ENCODE results near the gene DCLRE1B.

Gene DCLRE1B

GRCh38 chr1:113934511-113935055, 29.5 kb downstream of the DCLRE1B start:
- Histone ChIP-seq H3K27me3 (ENCODE audit: control insufficient read depth, insufficient read depth, low read length, poor library complexity, severe bottlenecking) (no peaks in the 10 kb centered on the region), H3K4me1 (ENCODE audit: control insufficient read depth, insufficient read depth, low read length) (peaks cover 16% of the 10 kb centered on the region), H3K4me3 (ENCODE audit: insufficient read depth, low read depth, low read length) (no peak overlapping the region), H3K27ac (ENCODE audit: insufficient read depth, low read depth, low read length, poor library complexity, severe bottlenecking) (no peak overlapping the region), H3K9me3 (ENCODE audit: control insufficient read depth, low read length) (no peaks in the 10 kb centered on the region), H3K36me3 (ENCODE audit: control insufficient read depth, insufficient read depth, low read length) (no peaks in the 10 kb centered on the region)
- WGBS, 2 experiments = 93 to 95% methylated on average over 5 of the region's 5 CpGs

GRCh38 chr1:113935176-113935575, 30.1 kb downstream of the DCLRE1B start:
- Histone ChIP-seq H3K9me3 (ENCODE audit: control insufficient read depth, low read length) (no peaks in the 10 kb centered on the region), H3K4me1 (ENCODE audit: control insufficient read depth, insufficient read depth, low read length) (peaks cover 16% of the 10 kb centered on the region), H3K27ac (ENCODE audit: insufficient read depth, low read depth, low read length, poor library complexity, severe bottlenecking) (no peak overlapping the region), H3K27me3 (ENCODE audit: control insufficient read depth, insufficient read depth, low read length, poor library complexity, severe bottlenecking) (no peaks in the 10 kb centered on the region), H3K36me3 (ENCODE audit: control insufficient read depth, insufficient read depth, low read length) (no peaks in the 10 kb centered on the region), H3K4me3 (ENCODE audit: insufficient read depth, low read depth, low read length) (no peak overlapping the region)
- WGBS, 2 experiments = 87 to 96% methylated on average over 1 of the region's 1 CpG

GRCh38 chr1:113935970-113936369, 30.8 kb downstream of the DCLRE1B start:
- Histone ChIP-seq H3K9me3 (ENCODE audit: control insufficient read depth, low read length) (no peaks in the 10 kb centered on the region), H3K27me3 (ENCODE audit: control insufficient read depth, insufficient read depth, low read length, poor library complexity, severe bottlenecking) (no peaks in the 10 kb centered on the region), H3K4me1 (ENCODE audit: control insufficient read depth, insufficient read depth, low read length) (peaks cover 10% of the 10 kb centered on the region), H3K27ac (ENCODE audit: insufficient read depth, low read depth, low read length, poor library complexity, severe bottlenecking) (no peak overlapping the region), H3K4me3 (ENCODE audit: insufficient read depth, low read depth, low read length) (no peak overlapping the region), H3K36me3 (ENCODE audit: control insufficient read depth, insufficient read depth, low read length) (peaks cover 6% of the 10 kb centered on the region)
- WGBS, 2 experiments = 100% methylated on average over 1 of the region's 1 CpG

GRCh38 chr1:113937146-113937545, 32.0 kb downstream of the DCLRE1B start:
- Histone ChIP-seq H3K27ac (ENCODE audit: insufficient read depth, low read depth, low read length, poor library complexity, severe bottlenecking) (no peak overlapping the region), H3K27me3 (ENCODE audit: control insufficient read depth, insufficient read depth, low read length, poor library complexity, severe bottlenecking) (no peaks in the 10 kb centered on the region), H3K9me3 (ENCODE audit: control insufficient read depth, low read length) (no peaks in the 10 kb centered on the region), H3K4me3 (ENCODE audit: insufficient read depth, low read depth, low read length) (no peak overlapping the region), H3K4me1 (ENCODE audit: control insufficient read depth, insufficient read depth, low read length) (peaks cover under 1% of the 10 kb centered on the region), H3K36me3 (ENCODE audit: control insufficient read depth, insufficient read depth, low read length) (peaks cover 6% of the 10 kb centered on the region)
- 92 to 100% methylated on average over 1 of the region's 1 CpG for WGBS, 2 experiments

- Histone ChIP-seq H3K36me3 (ENCODE audit: control insufficient read depth, insufficient read depth, low read length) (peaks cover 7% of the 10 kb centered on the region), H3K4me3 (ENCODE audit: insufficient read depth, low read depth, low read length) (no peak overlapping the region), H3K27ac (ENCODE audit: insufficient read depth, low read depth, low read length, poor library complexity, severe bottlenecking) (no peak overlapping the region), H3K27me3 (ENCODE audit: control insufficient read depth, insufficient read depth, low read length, poor library complexity, severe bottlenecking) (no peaks in the 10 kb centered on the region), H3K4me1 (ENCODE audit: control insufficient read depth, insufficient read depth, low read length) (no peaks in the 10 kb centered on the region), H3K9me3 (ENCODE audit: control insufficient read depth, low read length) (no peaks in the 10 kb centered on the region)
- WGBS, 2 experiments = 69 to 71% methylated on average over 5 of the region's 5 CpGs
These were observed 33.1 kb downstream of the DCLRE1B start for GRCh38 chr1:113938192-113938591.

- 90 to 93% methylated on average over 16 of the region's 16 CpGs for WGBS, 2 experiments
- no peaks in the 10 kb centered on the region for H3K27me3 ChIP-seq (ENCODE audit: control insufficient read depth, insufficient read depth, low read length, poor library complexity, severe bottlenecking)
- no peaks in the 10 kb centered on the region for H3K4me1 ChIP-seq (ENCODE audit: control insufficient read depth, insufficient read depth, low read length)
These were observed 35.5 kb downstream of the DCLRE1B start for GRCh38 chr1:113940365-113941244.

GRCh38 chr1:113941245-113941559, 36.1 kb downstream of the DCLRE1B start:
- no peak overlapping the region for H3K27ac ChIP-seq (ENCODE audit: insufficient read depth, low read depth, low read length, poor library complexity, severe bottlenecking)
- WGBS, 2 experiments = 94 to 96% methylated on average over 6 to 7 of the region's 7 CpGs
- peaks cover 4% of the 10 kb centered on the region for H3K4me1 ChIP-seq (ENCODE audit: control insufficient read depth, insufficient read depth, low read length)
- peaks cover 14% of the 10 kb centered on the region for H3K36me3 ChIP-seq (ENCODE audit: control insufficient read depth, insufficient read depth, low read length)
- H3K9me3 ChIP-seq (ENCODE audit: control insufficient read depth, low read length) = no peaks in the 10 kb centered on the region
- H3K27me3 ChIP-seq (ENCODE audit: control insufficient read depth, insufficient read depth, low read length, poor library complexity, severe bottlenecking) = no peaks in the 10 kb centered on the region
- H3K4me3 ChIP-seq (ENCODE audit: insufficient read depth, low read depth, low read length) = no peak overlapping the region

More at GRCh38 chr1:113940365-113941244, 35.5 kb downstream of the DCLRE1B start:
- no peak overlapping the region for H3K27ac ChIP-seq (ENCODE audit: insufficient read depth, low read depth, low read length, poor library complexity, severe bottlenecking)
- H3K36me3 ChIP-seq (ENCODE audit: control insufficient read depth, insufficient read depth, low read length) = peaks cover 14% of the 10 kb centered on the region
- H3K9me3 ChIP-seq (ENCODE audit: control insufficient read depth, low read length) = no peaks in the 10 kb centered on the region
- H3K4me3 ChIP-seq (ENCODE audit: insufficient read depth, low read depth, low read length) = no peak overlapping the region

GRCh38 chr1:113942527-113942926, 37.4 kb downstream of the DCLRE1B start:
- Histone ChIP-seq H3K9me3 (ENCODE audit: control insufficient read depth, low read length) (no peaks in the 10 kb centered on the region), H3K4me3 (ENCODE audit: insufficient read depth, low read depth, low read length) (no peak overlapping the region), H3K4me1 (ENCODE audit: control insufficient read depth, insufficient read depth, low read length) (peaks cover 11% of the 10 kb centered on the region), H3K36me3 (ENCODE audit: control insufficient read depth, insufficient read depth, low read length) (peaks cover 14% of the 10 kb centered on the region), H3K27me3 (ENCODE audit: control insufficient read depth, insufficient read depth, low read length, poor library complexity, severe bottlenecking) (no peaks in the 10 kb centered on the region), H3K27ac (ENCODE audit: insufficient read depth, low read depth, low read length, poor library complexity, severe bottlenecking) (no peak overlapping the region)

- Histone ChIP-seq H3K4me1 (ENCODE audit: control insufficient read depth, insufficient read depth, low read length) (peaks cover 11% of the 10 kb centered on the region), H3K27me3 (ENCODE audit: control insufficient read depth, insufficient read depth, low read length, poor library complexity, severe bottlenecking) (no peaks in the 10 kb centered on the region), H3K4me3 (ENCODE audit: insufficient read depth, low read depth, low read length) (no peak overlapping the region), H3K36me3 (ENCODE audit: control insufficient read depth, insufficient read depth, low read length) (peaks cover 14% of the 10 kb centered on the region), H3K27ac (ENCODE audit: insufficient read depth, low read depth, low read length, poor library complexity, severe bottlenecking) (no peak overlapping the region), H3K9me3 (ENCODE audit: control insufficient read depth, low read length) (no peaks in the 10 kb centered on the region)
These were observed 38.1 kb downstream of the DCLRE1B start for GRCh38 chr1:113943028-113943811.

GRCh38 chr1:113945329-113945728, 40.2 kb downstream of the DCLRE1B start:
- Histone ChIP-seq H3K36me3 (ENCODE audit: control insufficient read depth, insufficient read depth, low read length) (peaks cover 13% of the 10 kb centered on the region), H3K27me3 (ENCODE audit: control insufficient read depth, insufficient read depth, low read length, poor library complexity, severe bottlenecking) (no peaks in the 10 kb centered on the region), H3K9me3 (ENCODE audit: control insufficient read depth, low read length) (no peaks in the 10 kb centered on the region), H3K4me3 (ENCODE audit: insufficient read depth, low read depth, low read length) (no peak overlapping the region), H3K27ac (ENCODE audit: insufficient read depth, low read depth, low read length, poor library complexity, severe bottlenecking) (no peak overlapping the region), H3K4me1 (ENCODE audit: control insufficient read depth, insufficient read depth, low read length) (peaks cover 11% of the 10 kb centered on the region)
- WGBS, 2 experiments = 100% methylated on average over 1 of the region's 1 CpG
